Muscle layer of colon (tissue), 2 donors: Measurements from ENCODE around the gene PCSK1N.
A peak's percentile ranks its signal among the peaks of the same experiment; 100 is the strongest.

Source experiments
- H3K27ac ChIP-seq: one replicate; pipeline ENCODE4 v1.7.0; 2013; ENCODE audit warnings: low read depth, mild to moderate bottlenecking, low read length, moderate library complexity
- H3K27me3 ChIP-seq, 2 donors: one replicate each; pipeline ENCODE4 v1.7.0; 2013; ENCODE audit warnings: low read length in 2 of 2, mild to moderate bottlenecking in 2 of 2; ENCODE audit not compliant: insufficient read depth in 2 of 2, control insufficient read depth in 1 of 2
- H3K36me3 ChIP-seq: one replicate; pipeline ENCODE4 v1.7.0; 2013; ENCODE audit warnings: mild to moderate bottlenecking, low read length; ENCODE audit not compliant: insufficient read depth
- H3K4me1 ChIP-seq: one replicate; pipeline ENCODE4 v1.7.0; 2013; ENCODE audit warnings: mild to moderate bottlenecking, low read length; ENCODE audit not compliant: insufficient read depth
- H3K4me3 ChIP-seq, 2 donors: one replicate each; pipeline ENCODE4 v1.7.0; 2013; ENCODE audit warnings: low read length in 2 of 2, low read depth in 1 of 2, mild to moderate bottlenecking in 1 of 2, moderate library complexity in 1 of 2
- H3K9ac ChIP-seq: one replicate; pipeline ENCODE4 v1.7.0; 2013; ENCODE audit warnings: low read length
- H3K9me3 ChIP-seq: one replicate; pipeline ENCODE4 v1.7.0; 2013; ENCODE audit warnings: mild to moderate bottlenecking, low read length
- donor health status: abdominal sarcoma.
- donor health status: Adenocarcinoma of cecum.

PCSK1N gene

DNA sequence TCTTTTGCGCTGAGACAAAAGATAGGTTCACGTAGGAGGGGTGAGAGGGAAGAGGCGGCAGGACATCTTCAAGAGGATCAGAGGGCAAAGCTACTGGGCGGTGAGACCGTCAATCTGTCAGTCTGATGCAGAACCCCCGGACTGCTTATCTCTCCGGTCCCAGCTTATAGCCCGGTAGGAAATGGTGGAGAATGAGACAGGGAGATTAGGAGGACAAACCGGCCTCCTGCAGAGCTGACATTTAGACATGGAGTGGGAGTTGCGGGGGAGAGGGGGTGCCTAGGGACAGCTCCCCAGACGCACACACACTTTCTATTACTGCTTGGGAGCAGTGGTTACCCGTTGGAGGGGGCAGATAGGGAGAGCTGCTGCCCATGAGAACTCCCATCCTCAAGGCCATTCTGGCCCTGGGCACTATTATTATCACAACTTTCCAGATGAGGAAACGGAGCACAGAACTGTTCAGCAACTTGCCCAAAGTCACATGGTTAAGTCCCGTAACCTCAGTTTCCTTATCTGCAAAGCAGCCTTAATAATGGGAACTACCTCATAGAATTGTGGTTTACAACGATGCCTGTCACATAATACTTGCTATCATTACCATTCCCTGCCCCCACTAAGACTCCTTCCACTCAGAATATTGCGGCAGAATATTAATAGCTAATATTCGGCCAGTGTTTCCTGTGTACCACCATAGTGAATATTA is 34.7 kb downstream of the PCSK1N start:
- Histone ChIP-seq H3K4me3 (peak overlapping the region; percentile 37 to 57), H3K9me3 (no peaks in the 10 kb centered on the region), H3K36me3 (peaks cover 7% of the 10 kb centered on the region), H3K4me1 (no peaks in the 10 kb centered on the region), H3K27me3 (peaks cover 0 to 4% of the 10 kb centered on the region in 2 donors), H3K27ac (peak overlapping the region; percentile 53), H3K9ac (peak overlapping the region; percentile 34)

DNA sequence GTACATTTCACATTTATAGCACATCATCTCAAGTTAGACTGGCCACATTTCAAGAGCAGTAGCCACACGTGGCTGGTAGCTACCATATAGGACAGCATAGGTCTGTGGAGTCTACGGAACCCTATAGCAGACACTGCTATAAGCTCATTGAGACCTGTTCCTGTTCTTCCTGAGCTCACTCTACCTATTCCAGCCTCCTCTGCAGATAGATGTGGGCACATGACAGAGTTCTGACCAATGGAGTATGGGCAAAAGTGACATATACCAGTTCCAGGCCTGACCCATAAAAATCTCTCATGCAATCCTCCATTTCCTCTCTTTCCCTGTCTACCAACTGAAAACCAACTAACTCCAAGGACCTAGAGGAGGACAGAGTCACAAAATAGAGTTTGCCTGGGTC is 37.1 kb downstream of the PCSK1N start:
- peaks cover 0 to 6% of the 10 kb centered on the region in 2 donors for H3K27me3 ChIP-seq
- no peaks in the 10 kb centered on the region for H3K36me3 ChIP-seq
- H3K4me3 ChIP-seq: no peak overlapping the region
- H3K9ac ChIP-seq: no peak overlapping the region
- H3K4me1 ChIP-seq: no peaks in the 10 kb centered on the region
- H3K9me3 ChIP-seq: no peaks in the 10 kb centered on the region
- no peak overlapping the region for H3K27ac ChIP-seq

DNA sequence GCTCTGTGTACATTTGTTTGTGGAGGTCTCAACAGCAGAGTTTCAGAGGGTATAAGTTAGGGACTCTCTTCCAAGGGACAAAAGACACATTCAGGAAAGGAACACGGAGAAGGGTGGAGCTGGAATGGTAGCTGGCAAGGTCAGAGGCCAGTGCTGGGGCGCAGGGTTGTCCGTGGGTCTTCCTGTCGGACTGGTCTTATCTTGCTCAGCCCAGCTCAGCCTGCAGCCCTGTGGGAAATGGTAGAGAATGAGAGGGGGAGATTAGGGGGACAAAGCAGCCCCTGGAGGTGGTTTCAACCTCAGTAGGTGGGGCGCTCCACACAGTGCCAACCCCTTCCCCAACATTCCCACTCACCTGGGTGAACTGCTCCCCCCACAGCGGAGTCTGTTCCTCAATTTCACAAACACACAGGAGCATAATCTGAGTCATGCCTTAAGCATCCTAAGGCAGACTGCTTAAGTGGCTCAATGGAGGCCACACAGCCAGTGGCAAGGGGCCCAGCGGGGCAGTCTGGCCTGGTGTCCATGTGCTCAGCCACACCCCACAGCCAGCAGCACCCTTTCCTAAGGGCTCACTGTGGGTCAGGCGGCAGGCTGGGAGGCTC is 40.4 kb downstream of the PCSK1N start:
- Histone ChIP-seq H3K9me3 (no peaks in the 10 kb centered on the region), H3K36me3 (no peaks in the 10 kb centered on the region), H3K4me1 (no peaks in the 10 kb centered on the region), H3K27ac (no peak overlapping the region), H3K9ac (no peak overlapping the region), H3K4me3 (no peak overlapping the region), H3K27me3 (peaks cover 0 to 6% of the 10 kb centered on the region in 2 donors)

DNA sequence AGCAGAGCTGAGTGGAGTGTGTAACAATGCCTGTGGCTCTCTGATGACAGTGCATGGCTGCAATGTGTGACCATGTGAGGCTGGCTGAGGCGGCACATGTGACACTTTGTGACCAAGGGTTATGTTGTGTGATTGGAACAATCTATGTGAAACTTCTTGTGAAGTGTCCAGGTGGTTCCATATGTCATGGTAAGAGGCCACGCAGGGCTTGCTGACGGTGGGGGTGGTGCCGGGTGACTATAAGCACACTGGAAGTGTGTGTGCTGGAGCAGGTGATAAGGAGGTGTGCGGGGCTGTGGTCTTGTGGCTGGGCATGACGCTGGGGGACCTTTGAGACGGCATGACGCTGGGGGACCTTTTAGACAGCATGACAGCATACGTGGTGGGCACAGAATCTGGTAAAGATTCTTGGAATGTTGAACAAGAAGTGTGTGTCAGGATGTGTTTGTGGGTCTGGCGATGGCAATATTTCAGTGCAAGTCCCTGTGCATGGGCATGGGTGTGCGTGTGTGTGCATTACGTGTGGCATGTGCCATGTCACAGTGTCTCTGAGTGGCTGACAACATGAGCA is 41.0 kb downstream of the PCSK1N start:
- H3K4me1 ChIP-seq: no peaks in the 10 kb centered on the region
- peaks cover 3 to 6% of the 10 kb centered on the region in 2 donors for H3K27me3 ChIP-seq
- H3K36me3 ChIP-seq: no peaks in the 10 kb centered on the region
- no peaks in the 10 kb centered on the region for H3K9me3 ChIP-seq
- H3K4me3 ChIP-seq: no peak overlapping the region
- no peak overlapping the region for H3K9ac ChIP-seq
- no peak overlapping the region for H3K27ac ChIP-seq

DNA sequence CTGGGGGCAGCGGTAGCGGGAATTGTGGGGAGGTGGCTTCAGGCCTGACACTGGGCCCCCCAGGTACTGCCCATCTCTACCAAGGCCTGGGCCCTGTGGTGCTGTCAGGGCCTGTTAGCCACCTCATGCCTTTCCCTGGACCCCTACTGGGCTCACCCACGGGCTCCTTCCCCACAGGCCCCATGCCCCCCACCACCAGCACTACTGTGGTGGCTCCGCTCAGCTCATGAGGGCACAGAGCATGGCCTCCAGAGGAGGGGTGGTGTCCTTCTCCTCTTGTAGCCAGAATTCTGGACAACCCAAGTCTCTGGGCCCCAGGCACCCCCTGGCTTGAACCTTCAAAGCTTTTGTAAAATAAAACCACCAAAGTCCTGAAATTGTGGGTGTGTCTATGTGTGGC is 41.5 kb downstream of the PCSK1N start:
- Histone ChIP-seq H3K4me3 (no peak overlapping the region), H3K9me3 (no peaks in the 10 kb centered on the region), H3K9ac (no peak overlapping the region), H3K36me3 (no peaks in the 10 kb centered on the region), H3K4me1 (no peaks in the 10 kb centered on the region), H3K27ac (no peak overlapping the region), H3K27me3 (peaks cover 4 to 6% of the 10 kb centered on the region in 2 donors)

DNA sequence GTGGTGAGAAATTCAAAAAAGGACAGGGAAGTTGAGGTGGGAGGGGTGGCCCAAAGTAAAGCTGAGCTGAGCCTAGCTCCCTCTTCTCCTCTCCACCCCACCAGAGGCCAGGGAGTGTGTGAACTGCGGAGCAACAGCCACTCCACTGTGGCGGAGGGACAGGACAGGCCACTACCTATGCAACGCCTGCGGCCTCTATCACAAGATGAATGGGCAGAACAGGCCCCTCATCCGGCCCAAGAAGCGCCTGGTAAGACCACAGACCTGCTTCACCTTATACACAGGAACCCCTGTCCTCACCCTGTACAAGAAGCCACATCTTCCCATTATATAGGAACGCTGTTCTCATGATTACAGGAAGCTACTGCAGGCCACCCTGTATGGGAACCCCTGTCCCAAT is 43.2 kb downstream of the PCSK1N start:
- H3K27me3 ChIP-seq: peaks cover 6 to 8% of the 10 kb centered on the region in 2 donors
- H3K9me3 ChIP-seq: no peaks in the 10 kb centered on the region
- H3K36me3 ChIP-seq: no peaks in the 10 kb centered on the region
- no peak overlapping the region for H3K4me3 ChIP-seq
- H3K4me1 ChIP-seq: no peaks in the 10 kb centered on the region
- H3K9ac ChIP-seq: no peak overlapping the region
- H3K27ac ChIP-seq: no peak overlapping the region

DNA sequence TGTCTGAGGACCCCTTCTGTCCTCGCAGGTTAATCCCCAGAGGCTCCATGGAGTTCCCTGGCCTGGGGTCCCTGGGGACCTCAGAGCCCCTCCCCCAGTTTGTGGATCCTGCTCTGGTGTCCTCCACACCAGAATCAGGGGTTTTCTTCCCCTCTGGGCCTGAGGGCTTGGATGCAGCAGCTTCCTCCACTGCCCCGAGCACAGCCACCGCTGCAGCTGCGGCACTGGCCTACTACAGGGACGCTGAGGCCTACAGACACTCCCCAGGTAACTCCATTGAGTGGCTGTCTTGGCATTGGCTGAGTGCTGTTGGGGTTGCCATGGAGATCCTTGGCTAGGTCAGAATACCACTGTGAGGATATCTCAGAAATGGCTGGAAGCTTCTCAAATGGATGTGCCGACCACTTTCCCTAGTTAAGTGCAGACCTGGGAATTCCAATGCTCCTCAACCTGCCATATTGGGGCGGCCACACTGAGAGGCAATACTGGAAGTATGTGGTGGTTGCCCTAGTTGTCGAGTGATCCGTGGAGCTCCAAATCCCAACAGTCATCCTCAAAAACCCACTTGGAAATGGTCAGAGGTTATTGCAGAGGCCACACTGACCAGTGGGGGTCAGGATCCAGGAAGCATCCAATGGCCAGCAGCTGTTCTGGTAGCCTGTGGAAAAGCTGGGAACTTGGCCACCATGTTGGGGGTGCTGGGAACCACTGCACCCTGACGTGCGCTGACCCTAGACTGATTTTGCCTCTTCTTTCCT is 44.2 kb downstream of the PCSK1N start:
- Histone ChIP-seq H3K9ac (no peak overlapping the region), H3K27ac (no peak overlapping the region), H3K9me3 (no peaks in the 10 kb centered on the region), H3K4me3 (no peak overlapping the region), H3K27me3 (peaks cover 6 to 14% of the 10 kb centered on the region in 2 donors), H3K4me1 (no peaks in the 10 kb centered on the region), H3K36me3 (no peaks in the 10 kb centered on the region)

DNA sequence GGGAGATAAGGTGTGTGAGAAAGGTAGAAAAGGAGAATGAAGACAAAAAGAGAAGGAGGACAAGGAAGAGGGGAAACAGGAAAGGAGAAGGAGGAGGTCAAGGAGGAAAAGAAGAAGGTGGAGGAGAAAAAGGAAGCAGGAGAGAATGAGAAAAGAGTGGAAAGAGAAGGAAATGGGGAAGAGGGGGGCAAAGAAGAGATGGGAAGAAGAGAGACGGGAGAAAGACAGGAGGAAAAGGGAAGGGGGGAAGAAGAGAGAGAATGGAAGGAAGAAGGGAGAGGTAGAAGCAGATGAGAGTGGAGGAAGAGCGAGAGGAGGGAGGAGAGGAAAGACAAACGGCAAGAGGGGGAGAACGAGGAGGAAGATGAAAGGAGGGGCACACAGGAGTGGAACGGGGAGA is 44.9 kb downstream of the PCSK1N start:
- Histone ChIP-seq H3K4me1 (no peaks in the 10 kb centered on the region), H3K9ac (no peak overlapping the region), H3K4me3 (no peak overlapping the region), H3K27ac (no peak overlapping the region), H3K36me3 (no peaks in the 10 kb centered on the region), H3K27me3 (peaks cover 0 to 19% of the 10 kb centered on the region in 2 donors), H3K9me3 (no peaks in the 10 kb centered on the region)

DNA sequence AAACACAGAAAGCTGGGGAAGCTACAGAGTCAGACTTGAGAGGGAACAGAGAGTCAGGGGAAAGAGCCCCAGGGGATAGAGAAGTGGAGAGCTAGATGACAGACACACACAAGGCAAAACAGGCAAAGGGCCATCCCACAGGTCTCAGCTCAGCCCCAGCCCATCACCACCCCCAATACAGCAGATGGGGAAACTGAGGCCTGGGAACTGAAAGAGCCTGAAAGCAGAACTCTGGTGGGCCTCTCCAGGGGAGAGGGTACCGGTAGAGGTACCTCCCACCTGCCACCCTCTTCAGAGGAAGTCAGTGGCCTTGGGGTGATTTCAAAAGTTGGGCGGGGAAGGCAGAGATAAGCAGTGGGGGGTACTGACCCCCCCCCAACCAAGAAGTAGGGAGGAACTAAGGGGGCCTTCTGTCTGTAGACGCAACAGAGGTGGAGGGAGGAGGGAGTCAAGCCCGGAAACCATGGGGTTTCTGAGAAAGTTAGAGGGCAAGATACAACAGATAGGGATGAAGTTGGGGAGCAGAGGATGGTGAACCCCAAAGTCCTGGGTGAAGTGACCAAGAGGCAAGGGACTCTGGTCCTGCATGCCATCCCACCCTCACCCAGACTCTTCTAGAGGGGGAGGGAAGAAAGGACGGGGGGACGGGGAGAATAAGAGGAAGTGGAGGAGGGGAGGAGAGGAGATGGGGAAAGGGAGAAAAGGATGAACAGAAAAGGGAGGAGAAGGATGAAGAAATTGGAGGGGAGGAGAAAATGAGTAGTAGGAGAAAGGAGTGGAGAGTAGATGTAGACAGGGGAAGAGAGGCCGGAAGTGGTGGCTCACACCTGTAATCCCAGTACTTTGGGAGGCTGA is 45.8 kb downstream of the PCSK1N start:
- H3K36me3 ChIP-seq: no peaks in the 10 kb centered on the region
- no peak overlapping the region for H3K27ac ChIP-seq
- no peaks in the 10 kb centered on the region for H3K4me1 ChIP-seq
- H3K9ac ChIP-seq: no peak overlapping the region
- H3K4me3 ChIP-seq: no peak overlapping the region
- H3K9me3 ChIP-seq: no peaks in the 10 kb centered on the region
- peaks cover 0 to 19% of the 10 kb centered on the region in 2 donors for H3K27me3 ChIP-seq

DNA sequence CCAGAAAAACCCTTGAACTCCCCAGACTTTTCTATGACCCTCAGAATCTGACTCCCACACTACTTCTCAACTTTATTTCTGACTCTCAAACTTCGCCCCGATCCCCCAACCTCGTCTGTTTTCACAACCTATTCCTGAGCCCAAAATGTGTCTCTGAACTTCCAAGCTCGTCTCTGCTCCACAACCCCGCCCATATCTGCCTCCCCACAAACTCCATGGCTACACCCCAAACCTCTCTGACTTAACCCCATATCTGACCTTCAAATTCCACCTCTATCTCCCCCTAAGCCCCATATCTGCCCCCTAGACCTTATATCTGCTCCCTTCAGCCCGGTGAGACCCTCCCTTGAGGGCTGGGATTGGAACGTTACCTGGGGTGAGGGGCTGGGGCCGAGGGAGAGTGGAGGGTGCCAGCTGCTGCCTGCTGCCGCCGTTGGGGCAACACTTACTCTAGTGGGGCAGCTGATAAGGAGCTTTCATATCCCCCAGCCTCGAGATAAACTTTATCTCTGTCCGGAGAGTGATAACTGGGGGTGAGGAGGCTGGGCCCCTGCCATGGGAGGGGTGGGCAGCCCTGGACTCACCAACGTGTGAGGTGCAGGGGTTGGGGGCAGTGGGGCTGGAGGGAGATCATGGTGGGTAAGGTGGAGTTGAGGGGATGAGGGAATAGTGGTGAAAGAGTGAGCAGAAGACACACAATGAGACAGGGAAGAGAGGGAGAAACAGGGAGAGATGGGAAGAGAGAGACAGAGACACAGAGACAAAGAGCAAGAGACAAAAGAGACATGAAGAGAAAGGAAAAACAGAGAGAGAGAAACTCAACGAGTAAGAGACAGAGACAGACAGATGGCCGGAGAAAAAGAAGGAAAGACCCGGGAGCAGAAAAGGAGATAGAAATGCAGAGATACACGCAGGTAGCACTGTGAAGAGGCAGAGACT is 47.6 kb downstream of the PCSK1N start:
- Histone ChIP-seq H3K4me3 (no peak overlapping the region), H3K4me1 (no peaks in the 10 kb centered on the region), H3K27me3 (peaks cover 0 to 19% of the 10 kb centered on the region in 2 donors), H3K9me3 (no peaks in the 10 kb centered on the region), H3K9ac (no peak overlapping the region), H3K27ac (no peak overlapping the region), H3K36me3 (no peaks in the 10 kb centered on the region)
